ENCODE measurements around the gene TRANK1.
"Not testable (repeated sequence)": the region's sequence is repeated elsewhere in the genome, so short reads cannot be mapped to it uniquely, and the experiment has no call there.

The TRANK1 gene

GRCh38 chr3:36895496-36896409 is 49.1 kb downstream of the TRANK1 start:
- no peaks in the 10 kb centered on the region for H3K4me1 ChIP-seq (ENCODE audit: insufficient read depth, insufficient read length)
- no peaks in the 10 kb centered on the region for H3K36me3 ChIP-seq (ENCODE audit: insufficient read depth, insufficient read length, low read length)
- H3K9ac ChIP-seq (ENCODE audit: insufficient read length, low read depth), result no peak overlapping the region

DNA sequence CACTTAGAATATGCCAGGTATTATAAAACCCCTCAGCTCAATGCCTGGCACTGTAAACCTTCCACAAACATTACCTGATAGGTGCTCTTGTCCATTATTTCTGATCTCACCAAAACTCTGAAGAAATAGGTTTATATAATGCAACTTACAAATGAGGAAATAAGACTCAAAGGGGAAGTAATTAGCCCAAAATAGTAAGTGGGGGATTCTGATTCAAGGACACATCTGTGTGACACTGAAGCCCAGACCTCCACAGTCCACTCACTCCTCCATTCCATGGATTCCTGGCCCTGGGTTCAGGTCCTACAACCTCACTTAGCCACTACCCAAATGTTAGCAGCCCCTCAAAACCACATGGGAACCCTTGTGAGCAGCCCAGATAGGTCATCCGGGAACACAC is 49.9 kb downstream of the TRANK1 start:
- no peak overlapping the region for H3K4me3 ChIP-seq (ENCODE audit: insufficient read length, low read depth)
- no peaks in the 10 kb centered on the region for H3K27me3 ChIP-seq (ENCODE audit: insufficient read depth, insufficient read length)
- no peaks in the 10 kb centered on the region for H3K36me3 ChIP-seq (ENCODE audit: insufficient read depth, insufficient read length, low read length)
- H3K4me1 ChIP-seq (ENCODE audit: insufficient read depth, insufficient read length), result no peaks in the 10 kb centered on the region
- H3K9ac ChIP-seq (ENCODE audit: insufficient read length, low read depth), result no peak overlapping the region
- TF ChIP-seq YY1 (IDR thresholded peaks at IDR 0.05; ENCODE audit: insufficient read depth, insufficient read length) (no peak), SUZ12 (IDR thresholded peaks at IDR 0.05; ENCODE audit: extremely low read depth, insufficient read depth, insufficient read length) (no peak), ZNF274 (IDR thresholded peaks at IDR 0.05; ENCODE audit: low read depth, low read length) (no peak)
- no peak for DNase-seq (ENCODE audit: low read depth, low spot score)
- no peaks in the 10 kb centered on the region for H3K9me3 ChIP-seq (ENCODE audit: insufficient read depth, low read length)

More at GRCh38 chr3:36895496-36896409, 49.1 kb downstream of the TRANK1 start:
- DNase-seq (ENCODE audit: low read depth, low spot score), result no peak
- TF ChIP-seq YY1 (IDR thresholded peaks at IDR 0.05; ENCODE audit: insufficient read depth, insufficient read length) (no peak), ZNF274 (IDR thresholded peaks at IDR 0.05; ENCODE audit: low read depth, low read length) (no peak), SUZ12 (IDR thresholded peaks at IDR 0.05; ENCODE audit: extremely low read depth, insufficient read depth, insufficient read length) (no peak)
- Histone ChIP-seq H3K27me3 (ENCODE audit: insufficient read depth, insufficient read length) (no peaks in the 10 kb centered on the region), H3K9me3 (ENCODE audit: insufficient read depth, low read length) (no peaks in the 10 kb centered on the region), H3K4me3 (ENCODE audit: insufficient read length, low read depth) (no peak overlapping the region)

GRCh38 chr3:36893826-36894225 is 51.0 kb downstream of the TRANK1 start:
- Histone ChIP-seq H3K4me3 (ENCODE audit: insufficient read length, low read depth) (no peak overlapping the region), H3K36me3 (ENCODE audit: insufficient read depth, insufficient read length, low read length) (no peaks in the 10 kb centered on the region), H3K9me3 (ENCODE audit: insufficient read depth, low read length) (no peaks in the 10 kb centered on the region), H3K9ac (ENCODE audit: insufficient read length, low read depth) (no peak overlapping the region), H3K27me3 (ENCODE audit: insufficient read depth, insufficient read length) (no peaks in the 10 kb centered on the region), H3K4me1 (ENCODE audit: insufficient read depth, insufficient read length) (no peaks in the 10 kb centered on the region)
- TF ChIP-seq YY1 (IDR thresholded peaks at IDR 0.05; ENCODE audit: insufficient read depth, insufficient read length) (no peak), ZNF274 (IDR thresholded peaks at IDR 0.05; ENCODE audit: low read depth, low read length) (no peak), SUZ12 (IDR thresholded peaks at IDR 0.05; ENCODE audit: extremely low read depth, insufficient read depth, insufficient read length) (no peak)
- DNase-seq (ENCODE audit: low read depth, low spot score), result no peak

GRCh38 chr3:36893137-36893557 is 51.7 kb downstream of the TRANK1 start:
- Histone ChIP-seq H3K9ac (ENCODE audit: insufficient read length, low read depth) (no peak overlapping the region), H3K9me3 (ENCODE audit: insufficient read depth, low read length) (no peaks in the 10 kb centered on the region), H3K4me1 (ENCODE audit: insufficient read depth, insufficient read length) (no peaks in the 10 kb centered on the region), H3K4me3 (ENCODE audit: insufficient read length, low read depth) (no peak overlapping the region), H3K36me3 (ENCODE audit: insufficient read depth, insufficient read length, low read length) (no peaks in the 10 kb centered on the region), H3K27me3 (ENCODE audit: insufficient read depth, insufficient read length) (no peaks in the 10 kb centered on the region)
- no peak for TF ChIP-seq YY1 (IDR thresholded peaks at IDR 0.05; ENCODE audit: insufficient read depth, insufficient read length)
- no peak for TF ChIP-seq ZNF274 (IDR thresholded peaks at IDR 0.05; ENCODE audit: low read depth, low read length)
- no peak for TF ChIP-seq SUZ12 (IDR thresholded peaks at IDR 0.05; ENCODE audit: extremely low read depth, insufficient read depth, insufficient read length)
- DNase-seq (ENCODE audit: low read depth, low spot score), result no peak

GRCh38 chr3:36892457-36893136 is 52.3 kb downstream of the TRANK1 start:
- H3K27me3 ChIP-seq (ENCODE audit: insufficient read depth, insufficient read length), result no peaks in the 10 kb centered on the region
- H3K36me3 ChIP-seq (ENCODE audit: insufficient read depth, insufficient read length, low read length), result no peaks in the 10 kb centered on the region
- H3K4me1 ChIP-seq (ENCODE audit: insufficient read depth, insufficient read length), result no peaks in the 10 kb centered on the region
- no peak overlapping the region for H3K4me3 ChIP-seq (ENCODE audit: insufficient read length, low read depth)
- no peaks in the 10 kb centered on the region for H3K9me3 ChIP-seq (ENCODE audit: insufficient read depth, low read length)
- H3K9ac ChIP-seq (ENCODE audit: insufficient read length, low read depth), result no peak overlapping the region
- DNase-seq (ENCODE audit: low read depth, low spot score), result no peak
- TF ChIP-seq YY1 (IDR thresholded peaks at IDR 0.05; ENCODE audit: insufficient read depth, insufficient read length) (no peak), SUZ12 (IDR thresholded peaks at IDR 0.05; ENCODE audit: extremely low read depth, insufficient read depth, insufficient read length) (no peak), ZNF274 (IDR thresholded peaks at IDR 0.05; ENCODE audit: low read depth, low read length) (no peak)

- H3K36me3 ChIP-seq (ENCODE audit: insufficient read depth, insufficient read length, low read length), result no peaks in the 10 kb centered on the region
- no peaks in the 10 kb centered on the region for H3K9me3 ChIP-seq (ENCODE audit: insufficient read depth, low read length)
- TF ChIP-seq ZNF274 (IDR thresholded peaks at IDR 0.05; ENCODE audit: low read depth, low read length) (no peak), YY1 (IDR thresholded peaks at IDR 0.05; ENCODE audit: insufficient read depth, insufficient read length) (no peak), SUZ12 (IDR thresholded peaks at IDR 0.05; ENCODE audit: extremely low read depth, insufficient read depth, insufficient read length) (no peak)
- H3K4me3 ChIP-seq (ENCODE audit: insufficient read length, low read depth), result no peak overlapping the region
- no peaks in the 10 kb centered on the region for H3K27me3 ChIP-seq (ENCODE audit: insufficient read depth, insufficient read length)
- H3K9ac ChIP-seq (ENCODE audit: insufficient read length, low read depth), result no peak overlapping the region
- DNase-seq (ENCODE audit: low read depth, low spot score), result no peak
- no peaks in the 10 kb centered on the region for H3K4me1 ChIP-seq (ENCODE audit: insufficient read depth, insufficient read length)
Measured at GRCh38 chr3:36891701-36892160, 53.1 kb downstream of the TRANK1 start.

DNA sequence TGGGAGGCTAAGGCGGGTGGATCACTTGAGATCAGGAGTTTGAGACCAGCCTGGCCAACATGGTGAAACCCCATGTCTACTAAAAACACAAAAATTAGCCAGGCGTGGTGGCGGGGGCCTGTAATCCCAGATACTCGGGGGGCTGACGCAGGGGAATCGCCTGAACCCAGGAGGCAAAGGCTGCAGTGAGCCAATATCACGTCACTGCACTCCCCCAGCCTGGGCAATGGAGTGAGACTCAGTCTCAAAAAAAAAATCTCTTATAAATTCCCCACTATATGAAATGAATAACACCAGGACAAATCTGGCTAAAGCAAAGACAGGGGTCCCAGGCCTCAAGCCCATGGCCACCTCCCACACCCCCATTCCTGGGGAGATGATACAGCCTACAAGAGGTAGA is 53.8 kb downstream of the TRANK1 start:
- not testable (repeated sequence) for H3K27me3 ChIP-seq (ENCODE audit: insufficient read depth, insufficient read length); H3K9me3 ChIP-seq (ENCODE audit: insufficient read depth, low read length); H3K4me1 ChIP-seq (ENCODE audit: insufficient read depth, insufficient read length); H3K4me3 ChIP-seq (ENCODE audit: insufficient read length, low read depth); H3K36me3 ChIP-seq (ENCODE audit: insufficient read depth, insufficient read length, low read length); H3K9ac ChIP-seq (ENCODE audit: insufficient read length, low read depth); DNase-seq (ENCODE audit: low read depth, low spot score)

Data from NT2/D1 (cell line).